ENCODE results near the gene FASN.

FASN gene

GRCh38 chr17:82086941-82087906 is 10.8 kb downstream of the FASN start:
- no peak for DNase-seq

- no peak for DNase-seq
These were observed 11.9 kb downstream of the FASN start for GRCh38 chr17:82085931-82086764.

- DNase-seq: no peak
These were observed 12.8 kb downstream of the FASN start for GRCh38 chr17:82085031-82085861.

- DNase-seq: no peak
These were observed 13.5 kb downstream of the FASN start for GRCh38 chr17:82084373-82085030.

GRCh38 chr17:82083533-82084359 is 14.3 kb downstream of the FASN start:
- no peak for DNase-seq

- DNase-seq: no peak
These were observed 15.0 kb downstream of the FASN start for GRCh38 chr17:82083009-82083408.

- no peak for DNase-seq
These were observed 15.6 kb downstream of the FASN start for GRCh38 chr17:82082456-82082855.

GRCh38 chr17:82081966-82082365 is 16.1 kb downstream of the FASN start:
- DNase-seq: no peak

- DNase-seq: no peak
These were observed 16.5 kb downstream of the FASN start for GRCh38 chr17:82081546-82081945.

- DNase-seq: no peak
These were observed 17.1 kb downstream of the FASN start for GRCh38 chr17:82080789-82081464.

GRCh38 chr17:82080048-82080788 is 17.8 kb downstream of the FASN start:
- DNase-seq: no peak

GRCh38 chr17:82079001-82079677 is 18.9 kb downstream of the FASN start:
- DNase-seq: no peak

- no peak for DNase-seq
These were observed 19.6 kb downstream of the FASN start for GRCh38 chr17:82078433-82078832.

GRCh38 chr17:82077617-82078358 is 20.2 kb downstream of the FASN start:
- no peak for DNase-seq

GRCh38 chr17:82076785-82077591 is 21.0 kb downstream of the FASN start:
- no peak for DNase-seq

- no peak for DNase-seq
These were observed 21.8 kb downstream of the FASN start for GRCh38 chr17:82076018-82076784.

- DNase-seq: no peak
These were observed 24.6 kb downstream of the FASN start for GRCh38 chr17:82073446-82073845.

Data from activated CD4-positive, CD25-positive, alpha-beta regulatory T cell (primary cell).